Activated CD4-positive, alpha-beta T cell treated with anti-CD3 and anti-CD28 coated beads, Interleukin-2, amount 50 U/mL, for 48 hours (primary cell): ENCODE data around the gene LRMDA.
"Not testable (repeated sequence)": the region's sequence is repeated elsewhere in the genome, so short reads cannot be mapped to it uniquely, and the experiment has no call there.

Source experiments
- DNase-seq, 2 experiments: peaks; one replicate each; pipeline ENCODE4 v3.0.0-alpha.2; 2020

LRMDA gene

DNA sequence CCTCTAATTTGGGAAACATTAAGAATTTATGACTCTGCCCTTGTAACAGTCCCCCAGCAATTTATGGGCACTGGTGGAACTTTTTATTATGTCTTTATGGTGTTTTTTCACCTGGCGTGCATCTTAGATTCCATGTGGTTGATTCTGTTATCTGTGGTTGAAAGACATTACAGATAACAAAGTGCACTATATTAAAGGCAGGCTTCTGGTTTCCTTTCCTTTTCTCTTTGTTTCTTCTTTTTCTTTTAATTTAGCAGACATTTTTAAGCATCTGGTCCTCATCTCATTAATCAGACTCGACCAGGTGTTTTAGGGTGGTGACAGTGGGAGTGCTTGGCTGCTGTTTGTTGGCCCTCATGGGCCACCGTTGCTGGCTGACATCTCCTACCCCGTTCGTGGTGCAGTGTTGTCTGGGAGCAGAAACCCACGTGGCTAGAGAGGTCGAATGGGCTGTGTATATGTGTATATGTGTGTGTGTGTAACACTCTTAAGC is 77.4 kb downstream of the LRMDA start:
- no peak for DNase-seq

- no peak for DNase-seq
These were observed 78.3 kb downstream of the LRMDA start for GRCh38 chr10:75509706-75510105.

DNA sequence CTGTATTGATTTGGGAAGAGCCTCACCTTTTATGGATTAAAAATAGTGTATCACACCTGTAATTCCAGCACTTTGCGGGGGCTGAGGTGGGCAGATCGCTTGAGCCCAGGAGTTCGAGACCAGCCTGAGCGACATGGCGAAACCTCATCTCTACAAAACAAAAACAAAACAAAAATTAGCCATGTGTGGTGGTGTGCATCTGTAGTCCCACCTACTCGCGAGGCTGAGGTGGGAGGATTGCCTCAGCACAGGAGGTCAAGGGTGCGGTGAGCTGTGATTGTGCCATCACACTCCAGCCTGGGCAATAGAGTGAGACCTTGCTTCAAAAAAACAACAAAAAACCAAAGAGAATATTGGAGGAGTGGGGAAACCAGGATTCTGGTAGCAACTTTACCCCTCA is 79.6 kb downstream of the LRMDA start:
- DNase-seq = no peak

DNA sequence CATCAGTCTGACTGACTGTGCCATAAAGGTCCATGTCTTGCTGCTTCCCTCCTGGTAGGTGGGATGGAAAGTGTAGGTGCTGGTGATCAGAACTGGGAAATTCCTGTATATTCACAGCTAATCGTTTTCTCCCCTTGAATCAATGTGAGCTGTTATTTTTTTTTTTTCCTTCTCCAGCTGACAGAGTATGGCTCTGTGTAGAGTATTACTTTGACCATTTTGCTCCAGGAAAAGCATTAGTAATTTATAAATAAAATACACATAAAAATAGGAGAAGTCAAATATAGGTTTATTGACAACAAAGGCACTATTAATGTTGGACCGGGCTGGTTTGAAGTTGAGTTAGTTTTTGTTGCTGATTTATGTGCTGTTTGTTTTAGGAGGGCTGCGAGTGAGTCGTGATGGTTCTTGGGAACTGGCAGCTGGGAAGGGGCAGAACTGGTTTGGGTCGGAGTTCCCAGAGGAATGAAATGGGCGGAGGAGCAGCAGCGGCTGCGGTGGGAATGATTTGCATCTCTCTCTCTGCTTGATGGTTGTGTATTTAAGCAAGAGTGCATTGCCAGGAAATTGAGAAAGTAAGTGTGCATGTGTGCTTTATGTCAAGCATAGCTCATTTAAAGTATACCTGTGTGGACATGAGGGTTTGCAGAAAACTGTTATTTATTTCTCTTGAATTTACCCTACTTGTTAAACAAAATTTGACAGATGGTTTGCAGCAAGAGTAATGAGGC is 80.9 kb downstream of the LRMDA start:
- DNase-seq = no peak

DNA sequence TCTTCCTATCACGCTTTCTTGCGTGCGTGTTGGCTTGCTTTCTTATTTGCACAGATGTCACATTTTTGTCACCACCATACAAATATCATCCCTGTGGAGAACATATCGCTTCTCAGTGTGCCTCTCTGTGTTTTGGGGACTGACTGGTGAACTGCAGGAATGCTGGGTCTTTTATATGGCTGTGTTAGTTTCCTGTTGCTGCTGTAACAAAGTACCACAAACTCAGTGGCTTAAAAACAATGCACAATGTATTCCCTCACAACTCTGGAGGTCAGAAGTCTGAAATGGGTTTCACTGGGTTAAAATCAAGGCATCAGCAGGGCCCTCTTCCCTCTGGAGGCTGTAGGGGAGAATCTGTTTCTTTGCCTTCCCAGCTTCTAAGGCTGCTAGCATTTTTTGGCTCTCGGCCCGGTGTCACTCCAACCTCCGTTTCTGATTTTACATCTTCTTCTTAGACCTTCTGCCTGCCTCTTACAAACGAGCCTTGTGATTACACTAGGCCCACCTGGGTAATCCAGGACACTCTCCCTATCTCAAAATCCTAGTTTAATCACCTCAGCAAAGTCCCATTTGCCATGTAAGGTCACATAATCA is 82.0 kb downstream of the LRMDA start:
- DNase-seq = no peak

DNA sequence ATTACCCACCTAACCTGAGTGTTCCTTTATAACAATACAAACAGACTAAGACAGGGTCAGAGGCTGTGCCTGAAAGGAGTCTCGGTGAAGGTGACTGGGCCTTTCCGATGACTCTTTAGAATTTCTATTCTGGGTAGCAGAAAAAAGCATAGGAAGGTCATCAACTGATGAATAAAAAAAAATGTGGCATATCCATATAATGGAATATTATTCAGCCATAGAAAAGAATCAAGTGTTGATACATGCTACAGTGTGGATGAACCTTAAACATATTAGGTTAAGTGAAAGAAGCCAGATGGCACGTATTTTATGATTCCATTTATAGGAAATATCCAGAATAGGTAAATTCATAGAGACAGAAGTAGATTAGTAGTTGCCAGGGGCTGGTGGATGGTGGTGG is 83.4 kb downstream of the LRMDA start:
- no peak for DNase-seq

- not testable (repeated sequence) for DNase-seq
These were observed 84.7 kb downstream of the LRMDA start for GRCh38 chr10:75516154-75516553.

DNA sequence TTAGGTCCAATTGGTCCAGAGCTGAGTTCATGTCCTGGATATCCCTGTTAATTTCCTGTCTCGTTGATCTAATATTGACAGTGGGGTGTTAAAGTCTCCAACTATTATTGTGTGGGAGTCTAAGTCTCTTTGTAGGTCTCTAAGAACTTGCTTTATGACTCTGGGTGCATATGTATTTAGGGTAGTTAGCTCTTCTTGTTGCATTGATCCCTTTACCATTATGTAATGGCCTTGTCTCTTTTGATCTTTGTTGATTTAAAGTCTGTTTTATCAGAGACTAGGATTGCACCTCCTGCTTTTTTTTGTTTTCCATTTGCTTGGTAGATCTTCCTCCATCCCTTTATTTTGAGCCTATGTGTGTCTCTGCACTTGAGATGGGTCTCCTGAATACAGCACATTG is 87.8 kb downstream of the LRMDA start:
- DNase-seq = not testable (repeated sequence)

DNA sequence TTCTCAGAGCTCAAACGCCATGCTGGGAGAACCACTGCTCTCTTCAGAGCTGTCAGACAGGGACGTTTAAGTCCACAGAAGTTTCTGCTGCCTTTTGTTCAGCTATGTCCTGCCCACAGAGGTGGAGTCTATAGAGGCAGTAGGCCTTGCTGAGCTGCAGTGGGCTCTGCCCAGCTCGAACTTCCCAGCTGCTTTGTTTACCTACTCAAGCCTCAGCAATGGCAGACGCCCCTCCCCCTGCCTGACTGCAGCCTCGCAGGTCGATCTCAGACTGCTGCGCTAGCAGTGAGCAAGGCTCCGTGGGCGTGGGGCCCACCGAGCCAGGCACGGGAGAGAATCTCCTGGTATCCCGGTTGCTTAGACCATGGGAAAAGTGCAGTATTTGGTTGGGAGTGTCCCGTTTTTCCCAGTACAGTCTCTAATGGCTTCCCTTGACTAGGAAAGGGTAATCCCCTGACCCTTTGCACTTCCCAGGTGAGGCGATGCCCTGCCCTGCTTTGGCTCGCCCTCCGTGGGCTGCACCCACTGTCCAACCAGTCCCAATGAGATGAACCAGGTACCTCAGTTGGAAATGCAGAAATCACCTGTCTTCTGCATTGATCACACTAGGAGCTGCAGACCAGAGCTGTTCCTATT is 89.9 kb downstream of the LRMDA start:
- DNase-seq = not testable (repeated sequence)

DNA sequence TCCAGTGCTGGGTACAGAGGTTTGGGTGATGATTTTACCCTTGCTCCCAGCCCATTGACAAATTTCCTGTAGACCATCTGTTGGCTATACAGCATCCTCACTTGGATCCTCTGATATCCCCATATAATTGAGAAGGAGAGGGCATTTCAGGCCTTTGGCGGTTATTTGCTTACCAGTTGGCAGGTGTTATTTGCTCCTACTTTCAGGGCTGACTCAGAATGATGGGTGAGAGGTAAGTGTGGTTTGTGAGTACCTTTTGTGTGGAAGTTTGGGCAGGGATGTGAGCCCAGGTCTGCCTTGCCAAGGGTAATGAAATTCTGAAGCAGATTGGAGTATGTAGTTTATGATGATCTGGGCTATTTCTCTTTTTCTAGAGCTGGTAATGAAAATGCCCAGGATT is 93.6 kb downstream of the LRMDA start:
- DNase-seq = no peak

- DNase-seq = no peak
These were observed 94.2 kb downstream of the LRMDA start for GRCh38 chr10:75525646-75526045.

GRCh38 chr10:75527542-75527941 is 96.1 kb downstream of the LRMDA start:
- DNase-seq = no peak

DNA sequence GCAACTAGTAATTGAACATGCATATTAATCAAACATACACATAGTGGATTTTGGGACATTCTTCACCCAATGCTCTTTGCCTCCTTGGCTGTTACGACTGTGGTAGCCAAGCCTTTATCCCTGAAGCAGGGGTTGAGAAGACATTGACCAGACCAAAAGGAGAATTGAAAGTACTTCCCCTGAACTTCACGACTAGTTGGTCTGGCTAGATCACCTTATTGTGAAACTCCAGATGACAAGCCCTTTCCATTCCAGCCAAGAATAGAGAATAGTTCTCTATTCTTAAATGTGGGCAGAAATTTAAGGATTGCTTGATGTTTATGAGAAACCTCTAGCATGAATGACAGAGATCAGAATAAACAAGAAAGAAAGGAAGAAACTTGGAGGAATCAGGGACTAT is 97.0 kb downstream of the LRMDA start:
- DNase-seq = no peak

- DNase-seq = no peak
These were observed 98.9 kb downstream of the LRMDA start for GRCh38 chr10:75530299-75530698.

DNA sequence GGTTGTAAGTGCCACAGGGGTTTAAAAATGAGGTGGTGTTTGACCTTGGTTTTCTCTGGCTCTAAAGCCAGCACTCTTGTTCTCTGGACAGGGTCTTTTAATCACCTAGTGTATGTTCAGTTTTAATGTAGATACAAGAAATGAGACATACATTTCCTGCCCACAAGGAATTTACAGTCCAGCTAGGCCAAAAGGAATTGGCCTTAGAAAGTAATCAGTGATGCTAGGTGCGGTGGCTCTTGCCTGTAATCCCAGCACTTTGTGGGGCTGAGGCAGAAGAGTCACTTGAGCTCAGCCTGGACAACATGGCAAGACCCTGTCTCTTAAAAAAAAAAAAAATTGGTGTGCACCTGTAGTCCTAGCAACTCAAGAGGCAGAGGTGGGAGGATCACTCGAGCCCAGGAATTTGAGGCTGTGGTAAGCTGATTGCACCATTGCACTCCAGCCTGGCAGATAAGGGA is 100.2 kb downstream of the LRMDA start:
- DNase-seq = no peak

DNA sequence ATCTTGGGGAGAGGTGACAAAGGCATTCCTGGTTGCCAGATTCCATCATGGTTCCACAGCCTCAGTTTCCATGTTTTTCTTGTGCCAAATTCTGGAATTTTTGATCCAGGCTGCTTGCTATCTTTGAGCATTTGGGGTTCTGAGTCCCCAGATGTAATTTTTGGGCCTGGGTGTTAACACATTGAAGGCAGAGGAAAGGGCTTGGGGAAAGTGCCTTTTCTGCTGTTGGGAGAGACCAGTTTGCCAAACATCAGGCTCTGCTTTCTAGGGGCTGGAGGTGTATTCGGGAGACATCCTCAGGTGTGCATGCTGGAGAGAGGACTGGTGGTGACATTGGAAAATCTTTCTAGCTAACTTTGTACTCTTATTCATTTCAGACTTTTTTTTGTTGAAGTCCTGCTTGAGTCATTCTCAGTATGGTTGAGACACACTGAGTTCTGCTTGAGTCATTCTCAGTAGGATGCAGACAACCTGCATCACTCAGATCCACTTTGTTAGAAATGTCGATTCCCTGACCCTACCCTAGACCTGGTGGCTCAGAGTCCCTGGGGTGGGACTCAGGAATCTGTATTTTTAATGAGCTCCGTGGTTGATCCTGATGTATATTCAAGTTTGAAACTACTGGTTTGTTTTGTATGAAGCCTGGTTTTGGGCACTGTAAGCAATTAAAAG is 101.0 kb downstream of the LRMDA start:
- no peak for DNase-seq

DNA sequence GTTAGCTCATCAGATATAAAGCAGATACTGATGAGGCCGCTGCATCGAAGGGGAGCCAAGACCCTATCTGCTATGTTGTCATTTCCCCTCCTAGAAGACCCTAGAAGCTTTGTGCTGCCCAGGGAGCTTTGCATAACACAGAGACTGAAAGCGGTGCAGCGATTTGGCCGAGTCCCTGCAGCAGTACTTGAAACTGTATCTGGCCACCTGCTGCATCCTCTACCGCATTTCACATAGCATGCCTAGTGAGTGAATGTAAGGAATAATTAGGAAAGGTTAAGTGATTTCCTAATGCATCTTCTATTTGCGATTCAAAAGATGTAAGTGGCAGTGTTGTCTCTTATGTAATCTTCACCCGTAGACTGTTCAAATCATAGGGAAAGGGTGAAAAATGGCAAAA is 106.7 kb downstream of the LRMDA start:
- no peak for DNase-seq

DNA sequence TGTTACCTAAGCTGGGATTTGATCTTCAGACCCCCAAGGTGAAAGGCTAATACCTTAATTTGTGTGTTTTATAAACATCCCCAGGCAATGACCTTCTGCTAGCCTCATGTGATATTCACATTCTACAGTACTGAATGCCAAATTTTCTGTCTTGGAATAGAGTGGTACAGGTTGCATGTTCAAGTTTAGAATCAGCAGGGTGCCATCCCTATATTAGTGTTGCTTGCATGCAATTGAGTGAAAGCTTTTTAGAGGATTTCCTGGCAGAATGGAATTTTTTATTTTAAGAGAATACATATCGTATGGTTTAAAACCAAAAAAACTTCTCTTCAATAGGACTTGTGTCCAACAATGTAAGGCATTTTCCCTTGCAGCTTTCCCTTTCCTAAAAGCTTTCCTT is 107.3 kb downstream of the LRMDA start:
- no peak for DNase-seq

GRCh38 chr10:75540357-75540966 is 109.0 kb downstream of the LRMDA start:
- no peak for DNase-seq

- no peak for DNase-seq
These were observed 109.6 kb downstream of the LRMDA start for GRCh38 chr10:75540981-75541380.

- DNase-seq = no peak
These were observed 110.0 kb downstream of the LRMDA start for GRCh38 chr10:75541411-75541810.

- no peak for DNase-seq
These were observed 110.7 kb downstream of the LRMDA start for GRCh38 chr10:75542084-75542483.

DNA sequence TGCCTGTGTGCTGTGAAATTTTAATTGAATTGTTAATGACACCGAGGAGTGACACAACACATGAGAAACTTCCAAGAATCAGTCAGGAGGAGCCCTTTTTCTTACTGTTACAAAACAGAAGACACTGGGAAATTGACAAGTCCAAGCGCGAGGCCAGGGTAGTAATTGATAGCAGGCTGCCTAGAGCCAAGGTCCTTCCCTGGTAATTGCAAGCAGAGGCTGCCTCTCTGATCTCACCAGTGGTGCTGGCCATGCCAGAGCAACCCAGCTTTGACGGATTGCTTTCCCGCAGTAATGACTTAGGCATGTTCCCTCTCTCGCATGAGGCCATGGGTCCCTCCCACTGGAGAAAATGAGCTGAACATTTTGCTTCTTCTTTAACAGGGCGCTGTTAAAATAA is 111.5 kb downstream of the LRMDA start:
- DNase-seq = no peak
